Gastroesophageal sphincter (tissue), 4 donors: ENCODE measurements around the gene STAT5B. TPM values are rescaled to one million over a fixed set of nuclear protein-coding genes. Genes with fewer than 3 reads are reported as not detected.

Experiments
- ATAC-seq: fragments of 150-250 bp; one replicate; pipeline ENCODE4 v1.9.1; 2016; ENCODE audit warnings: mild to moderate bottlenecking, moderate library complexity
- H3K27ac ChIP-seq, 4 donors: fragments of 200-600 bp; sonication (generic) in 3 of 4; 1 replicate in 3 of 4; 2 replicates in 1 of 4; pipeline ENCODE4 v1.5.1; 2016 to 2019
- H3K27me3 ChIP-seq: fragments of 200-600 bp; sonication (generic); one replicate; pipeline ENCODE4 v1.5.1; 2019
- H3K36me3 ChIP-seq, 2 donors: fragments of 200-600 bp; sonication (generic); one replicate each; pipeline ENCODE4 v1.5.1; 2019; ENCODE audit warnings: control low read depth in 1 of 2
- H3K4me1 ChIP-seq, 3 donors: fragments of 200-600 bp; sonication (generic); 1 replicate in 2 of 3; 2 replicates in 1 of 3; pipeline ENCODE4 v1.5.1; 2016 to 2019; ENCODE audit warnings: control low read depth in 2 of 3
- H3K4me3 ChIP-seq, 2 donors: fragments of 200-600 bp; sonication (generic); one replicate each; pipeline ENCODE4 v1.5.1; 2019; ENCODE audit warnings: mild to moderate bottlenecking in 1 of 2, moderate library complexity in 1 of 2
- H3K9me3 ChIP-seq, 3 donors: fragments of 200-600 bp; sonication (generic); one replicate each; pipeline ENCODE4 v1.5.1; 2017 to 2019; ENCODE audit warnings: control low read depth in 2 of 3
- CTCF ChIP-seq, 4 experiments: fragments of 200-600 bp in 2 of 4; fragments of 450-650 bp in 2 of 4; sonication (generic) in 1 of 4; IDR thresholded peaks; one replicate each; pipeline ENCODE4 v1.5.1; 2017 to 2019; ENCODE audit warnings: antibody characterized with exemption in 4 of 4, mild to moderate bottlenecking in 2 of 4, moderate library complexity in 2 of 4
- EP300 ChIP-seq: sonication (generic); formaldehyde crosslinking; IDR thresholded peaks from one replicate; pipeline ENCODE4 v1.6.1; 2017; ENCODE audit warnings: antibody characterized with exemption, mild to moderate bottlenecking
- POLR2A ChIP-seq, 2 donors: fragments of 450-650 bp; IDR thresholded peaks; one replicate each; pipeline ENCODE4 v1.6.1; 2017; ENCODE audit warnings: antibody characterized with exemption in 2 of 2, mild to moderate bottlenecking in 2 of 2, moderate library complexity in 1 of 2
- POLR2AphosphoS5 ChIP-seq: sonication (generic); formaldehyde crosslinking; IDR thresholded peaks from one replicate; pipeline ENCODE4 v1.6.1; 2017; ENCODE audit warnings: antibody characterized with exemption
- WGBS, 2 donors: methylation state at CpG; one replicate each; pipeline ENCODE4 v1.1.5; 2018; ENCODE audit warnings: low coverage in 1 of 2; 5-methylcytosine and 5-hydroxymethylcytosine counted together
- total RNA-seq, 4 donors: library from RNA; depleted of rRNA; stranded (reverse); fragments of >200 nt; gene quantifications; one replicate each; pipeline ENCODE4 v1.1.0, GENCODE V29; 2016

STAT5B gene
- total RNA-seq, 4 donors from 2014 or later: 73.3 to 98.3 (median 95.6) TPM

- no peak for TF ChIP-seq CTCF (IDR thresholded peaks at IDR 0.05)
- no peak for TF ChIP-seq EP300
- TF ChIP-seq POLR2AphosphoS5: no peak
- Histone ChIP-seq H3K9me3 (no peaks in the 10 kb centered on the region), H3K27me3 (no peaks in the 10 kb centered on the region), H3K4me1 (peaks cover 6 to 72% (median 7%) of the 10 kb centered on the region in 3 donors), H3K36me3 (no peaks in the 10 kb centered on the region), H3K27ac (no peak overlapping the region), H3K4me3 (no peak overlapping the region)
- no peak for ATAC-seq
Observed at GRCh38 chr17:42271779-42272035, 4.5 kb downstream of the STAT5B start.

GRCh38 chr17:42271006-42271778 lies 5.0 kb downstream of the STAT5B start:
- Histone ChIP-seq H3K27me3 (no peaks in the 10 kb centered on the region), H3K4me1 (peaks cover 5 to 74% (median 7%) of the 10 kb centered on the region in 3 donors), H3K27ac (no peak overlapping the region), H3K4me3 (no peak overlapping the region), H3K9me3 (no peaks in the 10 kb centered on the region), H3K36me3 (no peaks in the 10 kb centered on the region)
- 77 to 81% methylated on average over 3 of the region's 3 CpGs for WGBS, 2 donors
- TF ChIP-seq POLR2A (IDR thresholded peaks at IDR 0.05) (no peak), POLR2AphosphoS5 (no peak), CTCF (IDR thresholded peaks at IDR 0.05) (no peak), EP300 (no peak)
- no peak for ATAC-seq

- Histone ChIP-seq H3K27ac (no peak overlapping the region), H3K36me3 (no peaks in the 10 kb centered on the region), H3K27me3 (no peaks in the 10 kb centered on the region), H3K9me3 (no peaks in the 10 kb centered on the region), H3K4me1 (peaks cover 5 to 74% (median 7%) of the 10 kb centered on the region in 3 donors), H3K4me3 (no peak overlapping the region)
- TF ChIP-seq POLR2AphosphoS5 (no peak), CTCF (IDR thresholded peaks at IDR 0.05) (no peak), EP300 (no peak), POLR2A (IDR thresholded peaks at IDR 0.05) (no peak)
- WGBS, 2 donors: 62 to 68% methylated on average over 6 of the region's 6 CpGs
- ATAC-seq: no peak
Observed at GRCh38 chr17:42270596-42270995, 5.6 kb downstream of the STAT5B start.

GRCh38 chr17:42270170-42270535 lies 6.0 kb downstream of the STAT5B start:
- no peaks in the 10 kb centered on the region for H3K36me3 ChIP-seq
- no peaks in the 10 kb centered on the region for H3K9me3 ChIP-seq
- H3K27ac ChIP-seq: no peak overlapping the region
- no peak for ATAC-seq
- H3K4me3 ChIP-seq: no peak overlapping the region
- no peaks in the 10 kb centered on the region for H3K27me3 ChIP-seq
- peaks cover 5 to 73% (median 7%) of the 10 kb centered on the region in 3 donors for H3K4me1 ChIP-seq
- 68 to 90% methylated on average over 4 of the region's 4 CpGs for WGBS, 2 donors
- TF ChIP-seq EP300: no peak
- no peak for TF ChIP-seq POLR2A (IDR thresholded peaks at IDR 0.05)
- TF ChIP-seq POLR2AphosphoS5: no peak
- TF ChIP-seq CTCF (IDR thresholded peaks at IDR 0.05): no peak

- WGBS, 2 donors: 81 to 82% methylated on average over 5 of the region's 5 CpGs
- H3K36me3 ChIP-seq: no peaks in the 10 kb centered on the region
- no peak overlapping the region for H3K27ac ChIP-seq
- ATAC-seq: no peak
- TF ChIP-seq POLR2AphosphoS5: no peak
- TF ChIP-seq EP300: no peak
- TF ChIP-seq CTCF (IDR thresholded peaks at IDR 0.05): no peak
- no peak for TF ChIP-seq POLR2A (IDR thresholded peaks at IDR 0.05)
- no peaks in the 10 kb centered on the region for H3K27me3 ChIP-seq
- peaks cover 0 to 53% (median 2%) of the 10 kb centered on the region in 3 donors for H3K4me1 ChIP-seq
- no peak overlapping the region for H3K4me3 ChIP-seq
- no peaks in the 10 kb centered on the region for H3K9me3 ChIP-seq
Observed at GRCh38 chr17:42268236-42268635, 8.0 kb downstream of the STAT5B start.
